Raji (cell line): ENCODE measurements around the gene THOC2.

ENCODE experiments used
- POLR2A ChIP-seq: IDR thresholded peaks from 2 replicates; pipeline ENCODE4 v1.6.1; 2011; ENCODE audit warnings: low read depth, low read length, control low read depth; ENCODE audit not compliant: insufficient read depth

Gene THOC2

DNA sequence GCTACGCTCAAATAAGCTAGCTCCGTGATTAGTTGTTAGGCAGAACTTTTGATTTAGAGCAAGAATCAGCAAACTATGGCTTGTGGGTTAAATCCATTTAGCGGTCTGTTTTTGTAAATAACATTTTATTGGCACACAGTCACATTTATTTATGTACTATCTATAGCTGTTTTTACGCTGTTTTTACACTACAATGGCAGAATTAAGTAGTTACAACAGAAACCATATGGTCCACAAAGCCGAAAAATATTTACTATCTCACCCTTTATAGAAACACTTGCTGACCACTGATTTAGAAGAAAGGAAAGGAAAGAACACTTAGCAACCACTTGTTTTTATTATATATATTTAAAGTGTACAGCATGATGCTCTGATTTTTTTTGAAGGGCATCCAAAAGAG, 41.1 kb downstream of the THOC2 start:
- TF ChIP-seq POLR2A, result no peak

GRCh38 chrX:123688524-123688923, 44.3 kb downstream of the THOC2 start:
- TF ChIP-seq POLR2A, result no peak

DNA sequence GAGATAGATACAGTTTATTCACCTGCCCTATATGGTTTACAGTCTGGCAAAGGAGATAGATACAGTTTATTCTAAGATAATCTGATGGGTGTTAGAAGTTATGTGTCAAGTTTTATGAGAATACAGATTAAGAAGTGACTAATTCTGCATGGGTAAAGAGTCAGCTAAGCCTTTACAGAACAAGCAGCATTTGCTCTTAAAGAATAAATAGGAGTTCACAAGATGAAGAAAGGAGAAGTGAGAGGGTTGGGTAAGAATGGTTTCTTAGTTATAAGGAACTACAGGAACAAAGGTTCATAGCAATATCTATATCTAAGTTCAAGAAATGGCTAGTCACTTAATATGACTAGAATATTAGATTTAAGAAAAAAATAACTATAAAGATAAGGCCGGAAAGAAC, 47.6 kb downstream of the THOC2 start:
- no peak for TF ChIP-seq POLR2A

DNA sequence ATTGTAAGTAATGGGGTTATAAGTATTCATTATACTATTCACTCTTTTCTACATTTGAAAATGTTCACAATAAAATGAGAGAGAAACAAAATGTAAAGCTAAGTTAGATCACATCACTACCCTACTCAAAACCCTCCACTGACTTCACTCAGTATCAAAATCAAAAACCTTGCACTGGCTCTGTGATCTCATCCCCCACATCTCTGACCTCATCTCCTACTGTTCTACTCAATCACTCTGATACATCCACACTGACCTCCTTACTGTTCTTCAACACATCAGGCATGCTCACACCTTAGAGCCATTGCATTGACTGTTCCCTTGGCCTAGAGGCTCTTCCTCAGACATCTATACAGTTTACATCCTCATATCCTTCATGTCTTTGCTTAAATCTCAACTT, 50.7 kb downstream of the THOC2 start:
- no peak for TF ChIP-seq POLR2A

DNA sequence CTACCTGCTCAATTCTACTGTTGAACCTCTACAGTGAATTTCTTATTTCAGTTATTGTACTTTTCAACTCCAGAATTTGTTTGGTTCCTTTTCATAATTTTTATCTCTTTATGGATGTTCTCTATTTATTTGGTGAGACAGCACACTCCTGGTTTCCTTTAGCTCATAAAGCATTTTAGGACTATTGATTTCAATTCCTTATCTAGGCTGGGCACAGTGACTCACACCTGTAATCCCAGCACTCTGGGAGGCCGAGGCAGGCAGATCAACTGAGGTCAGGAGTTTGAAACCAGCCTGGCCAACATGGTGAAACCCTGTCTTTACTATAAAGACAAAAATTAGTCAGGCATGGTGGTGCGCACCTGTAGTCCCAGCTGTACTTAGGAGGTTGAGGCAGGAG, 57.7 kb downstream of the THOC2 start:
- no peak for TF ChIP-seq POLR2A

GRCh38 chrX:123673813-123674212, 59.0 kb downstream of the THOC2 start:
- no peak for TF ChIP-seq POLR2A

DNA sequence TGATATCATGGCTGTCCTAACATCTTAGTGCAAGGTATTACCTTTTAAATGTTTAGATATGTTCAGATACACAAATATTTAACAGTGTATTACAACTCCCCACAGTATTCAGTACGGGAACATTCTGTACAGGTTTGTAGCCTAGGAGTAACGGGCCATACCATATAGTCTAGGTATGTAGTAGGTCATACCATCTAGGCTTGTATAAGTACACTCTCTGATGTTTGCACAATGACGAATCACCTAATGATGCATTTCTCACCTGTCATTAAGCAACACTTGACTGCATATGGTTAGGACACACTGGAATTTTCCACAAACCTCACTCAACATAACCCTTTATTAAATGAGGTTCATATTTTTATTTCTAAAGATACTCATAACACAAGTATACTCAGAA, 67.7 kb downstream of the THOC2 start:
- no peak for TF ChIP-seq POLR2A

- no peak for TF ChIP-seq POLR2A
These were observed 84.6 kb downstream of the THOC2 start for GRCh38 chrX:123648028-123648810.

GRCh38 chrX:123647244-123647643, 85.6 kb downstream of the THOC2 start:
- no peak for TF ChIP-seq POLR2A

- TF ChIP-seq POLR2A, result no peak
These were observed 103.3 kb downstream of the THOC2 start for GRCh38 chrX:123629502-123629901.

DNA sequence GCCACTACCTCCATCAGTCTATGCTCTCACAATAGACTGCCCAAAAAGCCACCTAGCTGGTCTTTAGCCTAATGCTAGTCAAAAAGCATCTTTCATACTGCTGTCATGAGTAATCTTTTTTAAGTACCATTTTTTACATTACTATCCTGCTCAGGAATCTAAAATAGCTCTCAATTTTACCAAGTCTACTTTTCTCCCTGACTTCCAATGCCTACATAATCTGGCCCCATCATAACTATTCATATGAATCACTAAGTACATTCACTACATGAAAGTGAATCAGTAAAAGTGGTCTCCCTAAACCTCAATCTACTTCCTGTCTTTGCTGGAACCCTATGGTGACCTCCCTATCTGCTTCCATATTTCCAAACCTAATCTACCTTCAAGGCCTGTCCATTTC, 105.9 kb downstream of the THOC2 start:
- no peak for TF ChIP-seq POLR2A

DNA sequence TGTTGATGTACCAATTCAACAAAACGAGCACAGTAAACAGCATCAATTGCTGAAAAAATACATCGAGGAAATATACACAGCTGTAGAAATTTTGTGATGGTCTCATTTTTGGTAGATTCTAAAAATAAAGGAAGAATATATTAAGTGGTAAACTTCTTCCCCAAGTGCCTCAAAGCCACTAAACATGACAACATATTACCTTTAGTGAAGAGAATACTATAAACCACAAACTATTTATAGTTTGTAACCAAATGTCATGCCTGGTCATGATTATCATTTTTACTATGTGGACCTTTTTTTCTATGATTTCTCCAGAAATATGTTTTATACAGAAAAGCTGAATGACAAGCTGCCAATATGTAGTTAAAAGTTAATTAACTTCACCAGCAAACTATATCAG, 106.9 kb downstream of the THOC2 start:
- TF ChIP-seq POLR2A, result no peak

DNA sequence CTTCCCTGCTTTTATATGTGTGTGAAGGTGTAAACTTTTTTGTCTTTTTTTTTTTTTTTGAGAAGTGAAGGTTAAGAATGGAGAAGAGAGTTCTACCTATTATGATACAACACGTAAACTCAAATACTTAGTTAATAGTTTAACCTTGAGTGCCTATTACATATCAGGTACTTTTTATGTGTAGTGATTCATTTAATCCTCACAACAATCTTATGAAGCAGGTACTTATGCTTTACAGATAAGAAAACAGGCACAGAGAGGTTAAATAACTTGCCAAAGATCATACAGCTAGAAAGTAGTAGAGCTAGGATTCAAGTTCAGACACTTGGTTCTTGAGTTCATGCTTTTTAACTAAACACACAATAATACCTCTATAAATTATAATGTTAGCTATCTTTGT, 107.4 kb downstream of the THOC2 start:
- no peak for TF ChIP-seq POLR2A

DNA sequence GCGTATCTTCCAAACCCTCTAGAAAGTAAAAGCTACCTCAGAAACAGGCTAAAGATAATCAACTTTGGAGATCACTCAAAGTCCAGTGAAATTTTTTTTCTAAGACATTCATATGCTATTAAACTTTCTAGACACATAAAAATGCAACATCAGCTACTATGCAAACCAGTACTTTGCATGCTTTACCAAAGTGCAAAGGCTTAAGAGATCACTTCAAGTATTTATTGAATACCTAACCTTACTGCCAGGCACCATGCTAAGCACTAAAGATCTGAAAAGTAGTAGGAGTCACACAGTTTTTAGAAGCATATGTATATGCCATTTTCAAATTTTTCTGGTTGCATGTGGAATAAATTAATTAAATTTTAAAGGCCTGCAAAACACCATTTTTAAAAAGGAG, 115.8 kb downstream of the THOC2 start:
- TF ChIP-seq POLR2A, result no peak

DNA sequence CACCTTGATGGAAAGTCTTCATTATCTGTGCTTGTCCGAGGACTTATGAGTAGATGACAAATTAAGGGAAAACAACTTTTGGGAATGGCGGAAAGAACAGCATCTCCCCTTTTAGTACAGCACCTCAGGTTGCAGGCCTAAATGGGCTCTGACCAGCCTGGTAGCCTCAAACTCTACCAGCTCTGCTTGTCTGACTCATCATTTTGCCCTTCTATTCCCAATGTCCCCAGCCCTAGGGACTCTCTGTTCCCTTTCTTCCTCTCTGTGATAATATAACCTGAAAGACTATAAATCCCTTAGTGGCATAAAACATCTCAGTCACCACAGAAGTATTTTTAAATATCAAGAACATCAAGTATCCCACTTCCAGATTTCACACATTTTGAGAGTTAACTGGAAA, 121.9 kb downstream of the THOC2 start:
- no peak for TF ChIP-seq POLR2A

GRCh38 chrX:123607806-123608205, 125.0 kb downstream of the THOC2 start:
- no peak for TF ChIP-seq POLR2A

DNA sequence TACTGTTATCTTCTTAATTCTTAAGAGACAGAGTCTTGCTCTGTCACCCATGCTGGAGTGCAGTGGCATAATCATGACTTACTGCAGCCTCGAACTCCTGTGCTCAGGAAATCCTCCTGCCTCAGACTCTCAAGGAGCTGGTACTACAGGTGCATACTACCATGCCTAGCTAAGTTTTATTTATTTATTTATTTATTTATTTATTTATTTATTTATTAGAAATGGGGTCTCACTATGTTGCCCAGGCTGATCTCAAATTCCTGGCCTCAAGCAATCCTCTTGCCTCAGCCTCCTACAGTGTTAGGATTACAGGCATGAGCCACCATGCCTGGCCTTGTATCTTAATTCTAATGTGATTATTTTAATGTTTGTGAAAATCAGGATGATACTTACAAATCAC, 125.6 kb downstream of the THOC2 start:
- no peak for TF ChIP-seq POLR2A
